Mucosa of descending colon (tissue), 3 donors: ENCODE data around the gene MT1B. TPM values are rescaled to one million over a fixed set of nuclear protein-coding genes. Genes with fewer than 3 reads are reported as not detected.
A peak's percentile ranks its signal among the peaks of the same experiment; 100 is the strongest.
"Not testable (repeated sequence)": the region's sequence is repeated elsewhere in the genome, so short reads cannot be mapped to it uniquely, and the experiment has no call there.

Experiments
- ATAC-seq: fragments of 200-7000 bp; cut with Tn5 transposase; one replicate; pipeline ENCODE4 v1.9.1; 2020; ENCODE audit warnings: mild to moderate bottlenecking, moderate library complexity
- DNase-seq, 3 donors: peaks; one replicate each; pipeline ENCODE4 v3.0.0-alpha.2; 2020
- H3K36me3 ChIP-seq: fragments of 200-600 bp; one replicate; pipeline ENCODE4 v1.8.0; 2021; ENCODE audit warnings: low read depth, mild to moderate bottlenecking
- H3K4me1 ChIP-seq: fragments of 200-600 bp; one replicate; pipeline ENCODE4 v1.8.0; 2021; ENCODE audit warnings: low read depth, mild to moderate bottlenecking
- H3K4me3 ChIP-seq: fragments of 200-600 bp; one replicate; pipeline ENCODE4 v1.8.0; 2021; ENCODE audit warnings: mild to moderate bottlenecking
- H3K9me3 ChIP-seq: fragments of 200-600 bp; one replicate; pipeline ENCODE4 v1.8.0; 2021; ENCODE audit warnings: mild to moderate bottlenecking
- CTCF ChIP-seq: fragments of 200-600 bp; IDR thresholded peaks from one replicate; pipeline ENCODE4 v1.8.0; 2022; ENCODE audit warnings: antibody characterized with exemption, mild to moderate bottlenecking
- intact Hi-C, 2 donors: fragments of 100-400 bp; cut with DNase I in 1 of 2; cut with micrococcal nuclease in 1 of 2; formaldehyde crosslinking; loops; one replicate each; pipeline versions ENCODE4 v1.11.0 to v1.11.1; 2022; cut with DNase I, micrococcal nuclease
- total RNA-seq, 3 donors: library from RNA; stranded (reverse); fragmentation: NEBNext Ultra II Directional in 2 of 3; extraction: Animal tissue kit (Norgen Biotek cat#: 25700) in 2 of 3; gene quantifications; one replicate each; pipeline versions ENCODE4 v1.2.1 to v1.2.4, GENCODE V29; 2021 to 2023
- donor health status: DM: no; HTN: no; CAD: no; lungs with moderate emphysema.
- donor health status: DM: no; HTN: no; CAD: no.
- donor health status: DM: no; HTN: yes; CAD: no.

MT1B gene
- total RNA-seq, 3 donors from 2014 or later: not detected

GRCh38 chr16:56657555-56658326 is 6.1 kb downstream of the MT1B start, which contains the start of gene MT1F:
Gene MT1F, plus strand, starts transcription at chr16:56657959. Its CDS starts 100 bp downstream, at chr16:56658059.
- H3K9me3 ChIP-seq: no peaks in the 10 kb centered on the region
- H3K4me3 ChIP-seq: peak within 1 kb of the TSS; percentile 36
- H3K36me3 ChIP-seq: no peaks in the 10 kb centered on the region
- peak; percentile 96 to 99 (median 97) for DNase-seq
- no peak for TF ChIP-seq CTCF
- intact Hi-C loops: no loop called here
- peaks cover 15% of the 10 kb centered on the region for H3K4me1 ChIP-seq
- ATAC-seq: peak; percentile 97

- ATAC-seq: no peak
- H3K4me3 ChIP-seq: no peak overlapping the region
- H3K4me1 ChIP-seq: peaks cover 15% of the 10 kb centered on the region
- peak in 1 of 3 donors; percentile 55 for DNase-seq
- no peaks in the 10 kb centered on the region for H3K36me3 ChIP-seq
- H3K9me3 ChIP-seq: no peaks in the 10 kb centered on the region
- TF ChIP-seq CTCF: no peak
- intact Hi-C loops: no loop called here
Measured at GRCh38 chr16:56658327-56658875, 6.7 kb downstream of the MT1B start.

- no peak overlapping the region for H3K4me3 ChIP-seq
- H3K4me1 ChIP-seq: peaks cover 12% of the 10 kb centered on the region
- no peaks in the 10 kb centered on the region for H3K9me3 ChIP-seq
- DNase-seq: no peak
- no peak for TF ChIP-seq CTCF
- no peak for ATAC-seq
- no peaks in the 10 kb centered on the region for H3K36me3 ChIP-seq
- intact Hi-C loops: no loop called here
Measured at GRCh38 chr16:56662357-56663354, 11.0 kb downstream of the MT1B start.

GRCh38 chr16:56664506-56664905 is 12.8 kb downstream of the MT1B start:
- intact Hi-C loops: no loop called here
- no peak for DNase-seq
- peaks cover 7% of the 10 kb centered on the region for H3K4me1 ChIP-seq
- no peak for ATAC-seq
- H3K36me3 ChIP-seq: no peaks in the 10 kb centered on the region
- no peak overlapping the region for H3K4me3 ChIP-seq
- H3K9me3 ChIP-seq: no peaks in the 10 kb centered on the region
- no peak for TF ChIP-seq CTCF

GRCh38 chr16:56665286-56666261 is 13.9 kb downstream of the MT1B start:
- H3K4me1 ChIP-seq, DNase-seq, intact Hi-C loops, H3K36me3 ChIP-seq, ATAC-seq, H3K4me3 ChIP-seq, H3K9me3 ChIP-seq: not testable (repeated sequence)
